SK-N-SH treated with all-trans-retinoic acid at 6 μM for 48 hours (cell line): ENCODE data around the gene URB2.

Experiments
- ATAC-seq: fragments of 200-7000 bp; cut with Tn5 transposase; 3 replicates; pipeline ENCODE4 v1.9.1; 2020; ENCODE audit warnings: mild to moderate bottlenecking, moderate library complexity
- CSDC2 ChIP-seq: fragments of 250-450 bp; sonication (Bioruptor Pico); IDR thresholded peaks from 2 replicates; pipeline ENCODE4 v1.5.0; 2020; ENCODE audit warnings: mild to moderate bottlenecking, moderate library complexity
- ESRRG ChIP-seq: fragments of 250-450 bp; sonication (Bioruptor Pico); IDR thresholded peaks from 2 replicates; pipeline ENCODE4 v1.6.1; 2021; ENCODE audit warnings: mild to moderate bottlenecking
- GLIS3 ChIP-seq: fragments of 250-450 bp; sonication (Bioruptor Pico); IDR thresholded peaks from 2 replicates; pipeline ENCODE4 v1.5.0; 2020; ENCODE audit warnings: mild to moderate bottlenecking, moderate library complexity
- ISL1 ChIP-seq: fragments of 250-450 bp; sonication (Bioruptor Pico); IDR thresholded peaks from 2 replicates; pipeline ENCODE4 v2.1.2; 2022; ENCODE audit warnings: mild to moderate bottlenecking, moderate library complexity
- PPARA ChIP-seq: fragments of 250-450 bp; sonication (Bioruptor Pico); IDR thresholded peaks from 2 replicates; pipeline ENCODE4 v1.5.0; 2020; ENCODE audit warnings: mild to moderate bottlenecking, borderline replicate concordance
- RARB ChIP-seq: fragments of 250-450 bp; sonication (Bioruptor Pico); IDR thresholded peaks from 2 replicates; pipeline ENCODE4 v1.8.0; 2021; ENCODE audit warnings: mild to moderate bottlenecking, moderate library complexity
- SNAI2 ChIP-seq: fragments of 250-450 bp; sonication (Bioruptor Pico); IDR thresholded peaks from 2 replicates; pipeline ENCODE4 v1.5.0; 2020; ENCODE audit warnings: mild to moderate bottlenecking, moderate library complexity
- TCF4 ChIP-seq: fragments of 250-450 bp; sonication (Bioruptor Pico); IDR thresholded peaks from 2 replicates; pipeline ENCODE4 v1.8.0; 2021; ENCODE audit warnings: mild to moderate bottlenecking, moderate library complexity, borderline replicate concordance
- ZC3H10 ChIP-seq: fragments of 250-450 bp; sonication (Bioruptor Pico); IDR thresholded peaks from 2 replicates; pipeline ENCODE4 v1.5.1; 2021; ENCODE audit warnings: mild to moderate bottlenecking, moderate library complexity
- ZFP3 ChIP-seq: fragments of 250-450 bp; sonication (Bioruptor Pico); IDR thresholded peaks from 2 replicates; pipeline ENCODE4 v1.5.0; 2020; ENCODE audit warnings: mild to moderate bottlenecking, moderate library complexity
- ZFP30 ChIP-seq: fragments of 450-650 bp; formaldehyde crosslinking; IDR thresholded peaks from 2 replicates; pipeline ENCODE4 v1.5.0; 2022; ENCODE audit warnings: mild to moderate bottlenecking, moderate library complexity
- ZNF565 ChIP-seq: fragments of 450-650 bp; formaldehyde crosslinking; conservative IDR thresholded peaks from 2 replicates; pipeline ENCODE4 v1.5.0; 2020; ENCODE audit warnings: low read depth, mild to moderate bottlenecking, moderate library complexity
- ZNF70 ChIP-seq: fragments of 450-650 bp; formaldehyde crosslinking; IDR thresholded peaks from 2 replicates; pipeline ENCODE4 v1.5.0; 2020; ENCODE audit warnings: mild to moderate bottlenecking, moderate library complexity
- ZNF8 ChIP-seq: fragments of 450-650 bp; formaldehyde crosslinking; IDR thresholded peaks from 2 replicates; pipeline ENCODE4 v1.5.0; 2020; ENCODE audit warnings: mild to moderate bottlenecking, moderate library complexity
- TF ChIP-seq, protein P1 (sequence below): fragments of 250-450 bp; sonication (Bioruptor Pico); IDR thresholded peaks from 2 replicates; pipeline ENCODE4 v1.5.1; 2020; ENCODE audit warnings: low read depth, mild to moderate bottlenecking, moderate library complexity
- TF ChIP-seq, protein P2 (sequence below): fragments of 250-450 bp; sonication (Bioruptor Pico); IDR thresholded peaks from 2 replicates; pipeline ENCODE4 v1.8.0; 2020; ENCODE audit warnings: mild to moderate bottlenecking, moderate library complexity, borderline replicate concordance
- TF ChIP-seq, protein P3 (sequence below): fragments of 250-450 bp; sonication (Bioruptor Pico); IDR thresholded peaks from 2 replicates; pipeline ENCODE4 v1.8.0; 2021; ENCODE audit warnings: low read depth, mild to moderate bottlenecking, moderate library complexity, borderline replicate concordance
- TF ChIP-seq, protein P4 (sequence below): fragments of 250-450 bp; sonication (Bioruptor Pico); IDR thresholded peaks from 2 replicates; pipeline ENCODE4 v1.5.1; 2021; ENCODE audit warnings: mild to moderate bottlenecking, moderate library complexity
- TF ChIP-seq, protein P5 (sequence below): fragments of 250-450 bp; sonication (Bioruptor Pico); IDR thresholded peaks from 2 replicates; pipeline ENCODE4 v1.5.0; 2020; ENCODE audit warnings: mild to moderate bottlenecking, moderate library complexity

Gene URB2

DNA sequence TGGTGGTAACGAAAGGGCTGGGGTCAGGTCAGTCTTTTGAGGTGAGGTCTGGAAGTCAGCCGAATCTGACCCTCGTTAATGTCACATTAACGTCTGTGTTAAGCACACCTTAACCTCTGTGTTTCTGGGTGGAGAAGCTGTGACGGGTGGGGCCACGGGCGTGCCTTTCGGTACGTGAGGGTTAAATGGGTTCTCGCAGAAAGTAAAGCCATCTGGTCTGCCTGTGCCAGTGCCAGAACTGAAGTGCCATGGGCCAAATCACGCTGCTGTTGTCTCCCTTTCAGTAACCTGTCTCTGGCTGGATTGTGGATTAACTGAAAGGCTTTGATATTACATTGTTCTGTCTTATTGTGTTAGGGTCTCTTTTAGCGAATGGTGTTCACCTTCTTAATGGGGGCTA is 14.4 kb downstream of the URB2 start (continued):
- TF ChIP-seq, protein P1, sequence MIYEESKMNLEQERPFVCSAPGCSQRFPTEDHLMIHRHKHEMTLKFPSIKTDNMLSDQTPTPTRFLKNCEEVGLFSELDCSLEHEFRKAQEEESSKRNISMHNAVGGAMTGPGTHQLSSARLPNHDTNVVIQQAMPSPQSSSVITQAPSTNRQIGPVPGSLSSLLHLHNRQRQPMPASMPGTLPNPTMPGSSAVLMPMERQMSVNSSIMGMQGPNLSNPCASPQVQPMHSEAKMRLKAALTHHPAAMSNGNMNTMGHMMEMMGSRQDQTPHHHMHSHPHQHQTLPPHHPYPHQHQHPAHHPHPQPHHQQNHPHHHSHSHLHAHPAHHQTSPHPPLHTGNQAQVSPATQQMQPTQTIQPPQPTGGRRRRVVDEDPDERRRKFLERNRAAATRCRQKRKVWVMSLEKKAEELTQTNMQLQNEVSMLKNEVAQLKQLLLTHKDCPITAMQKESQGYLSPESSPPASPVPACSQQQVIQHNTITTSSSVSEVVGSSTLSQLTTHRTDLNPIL, result no peak

DNA sequence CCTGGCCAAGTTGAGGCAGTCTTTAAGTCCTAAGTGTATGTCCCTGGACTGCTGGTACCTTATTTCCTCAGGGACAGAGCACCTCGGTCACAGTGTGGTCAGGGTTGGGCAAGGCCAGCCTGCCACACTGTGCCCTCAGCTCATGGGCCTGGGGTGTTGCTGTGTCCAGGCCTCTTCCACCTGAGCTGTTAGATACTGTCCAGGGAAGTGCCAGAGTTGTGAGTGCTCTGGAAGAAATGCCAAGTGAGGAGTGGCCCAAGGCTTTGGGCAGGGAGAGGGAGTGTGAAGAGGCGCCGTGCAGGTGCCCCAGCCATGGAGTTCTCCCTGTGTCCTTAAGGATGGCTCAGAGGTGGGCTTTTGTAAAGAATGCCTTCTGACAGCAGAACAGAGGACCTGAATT is 15.3 kb downstream of the URB2 start:
- TF ChIP-seq, protein P2, sequence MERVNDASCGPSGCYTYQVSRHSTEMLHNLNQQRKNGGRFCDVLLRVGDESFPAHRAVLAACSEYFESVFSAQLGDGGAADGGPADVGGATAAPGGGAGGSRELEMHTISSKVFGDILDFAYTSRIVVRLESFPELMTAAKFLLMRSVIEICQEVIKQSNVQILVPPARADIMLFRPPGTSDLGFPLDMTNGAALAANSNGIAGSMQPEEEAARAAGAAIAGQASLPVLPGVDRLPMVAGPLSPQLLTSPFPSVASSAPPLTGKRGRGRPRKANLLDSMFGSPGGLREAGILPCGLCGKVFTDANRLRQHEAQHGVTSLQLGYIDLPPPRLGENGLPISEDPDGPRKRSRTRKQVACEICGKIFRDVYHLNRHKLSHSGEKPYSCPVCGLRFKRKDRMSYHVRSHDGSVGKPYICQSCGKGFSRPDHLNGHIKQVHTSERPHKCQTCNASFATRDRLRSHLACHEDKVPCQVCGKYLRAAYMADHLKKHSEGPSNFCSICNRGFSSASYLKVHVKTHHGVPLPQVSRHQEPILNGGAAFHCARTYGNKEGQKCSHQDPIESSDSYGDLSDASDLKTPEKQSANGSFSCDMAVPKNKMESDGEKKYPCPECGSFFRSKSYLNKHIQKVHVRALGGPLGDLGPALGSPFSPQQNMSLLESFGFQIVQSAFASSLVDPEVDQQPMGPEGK (CRISPR knock-in tag), result no peak
- TF ChIP-seq, protein P3, sequence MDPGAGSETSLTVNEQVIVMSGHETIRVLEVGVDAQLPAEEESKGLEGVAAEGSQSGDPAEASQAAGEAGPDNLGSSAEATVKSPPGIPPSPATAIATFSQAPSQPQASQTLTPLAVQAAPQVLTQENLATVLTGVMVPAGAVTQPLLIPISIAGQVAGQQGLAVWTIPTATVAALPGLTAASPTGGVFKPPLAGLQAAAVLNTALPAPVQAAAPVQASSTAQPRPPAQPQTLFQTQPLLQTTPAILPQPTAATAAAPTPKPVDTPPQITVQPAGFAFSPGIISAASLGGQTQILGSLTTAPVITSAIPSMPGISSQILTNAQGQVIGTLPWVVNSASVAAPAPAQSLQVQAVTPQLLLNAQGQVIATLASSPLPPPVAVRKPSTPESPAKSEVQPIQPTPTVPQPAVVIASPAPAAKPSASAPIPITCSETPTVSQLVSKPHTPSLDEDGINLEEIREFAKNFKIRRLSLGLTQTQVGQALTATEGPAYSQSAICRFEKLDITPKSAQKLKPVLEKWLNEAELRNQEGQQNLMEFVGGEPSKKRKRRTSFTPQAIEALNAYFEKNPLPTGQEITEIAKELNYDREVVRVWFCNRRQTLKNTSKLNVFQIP (CRISPR knock-in tag), result no peak
- no peak for TF ChIP-seq ZFP30
- TF ChIP-seq, protein P4, sequence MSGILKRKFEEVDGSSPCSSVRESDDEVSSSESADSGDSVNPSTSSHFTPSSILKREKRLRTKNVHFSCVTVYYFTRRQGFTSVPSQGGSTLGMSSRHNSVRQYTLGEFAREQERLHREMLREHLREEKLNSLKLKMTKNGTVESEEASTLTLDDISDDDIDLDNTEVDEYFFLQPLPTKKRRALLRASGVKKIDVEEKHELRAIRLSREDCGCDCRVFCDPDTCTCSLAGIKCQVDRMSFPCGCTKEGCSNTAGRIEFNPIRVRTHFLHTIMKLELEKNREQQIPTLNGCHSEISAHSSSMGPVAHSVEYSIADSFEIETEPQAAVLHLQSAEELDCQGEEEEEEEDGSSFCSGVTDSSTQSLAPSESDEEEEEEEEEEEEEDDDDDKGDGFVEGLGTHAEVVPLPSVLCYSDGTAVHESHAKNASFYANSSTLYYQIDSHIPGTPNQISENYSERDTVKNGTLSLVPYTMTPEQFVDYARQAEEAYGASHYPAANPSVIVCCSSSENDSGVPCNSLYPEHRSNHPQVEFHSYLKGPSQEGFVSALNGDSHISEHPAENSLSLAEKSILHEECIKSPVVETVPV, result no peak
- no peak for TF ChIP-seq ZNF8 (CRISPR knock-in tag)
- no peak for TF ChIP-seq ISL1
- TF ChIP-seq RARB (CRISPR knock-in tag), result no peak
- TF ChIP-seq ESRRG (CRISPR knock-in tag), result no peak
- TF ChIP-seq CSDC2 (CRISPR knock-in tag), result no peak
- TF ChIP-seq GLIS3 (CRISPR knock-in tag), result no peak
- no peak for TF ChIP-seq SNAI2 (CRISPR knock-in tag)
- no peak for TF ChIP-seq ZC3H10 (CRISPR knock-in tag)
- ATAC-seq, result no peak

DNA sequence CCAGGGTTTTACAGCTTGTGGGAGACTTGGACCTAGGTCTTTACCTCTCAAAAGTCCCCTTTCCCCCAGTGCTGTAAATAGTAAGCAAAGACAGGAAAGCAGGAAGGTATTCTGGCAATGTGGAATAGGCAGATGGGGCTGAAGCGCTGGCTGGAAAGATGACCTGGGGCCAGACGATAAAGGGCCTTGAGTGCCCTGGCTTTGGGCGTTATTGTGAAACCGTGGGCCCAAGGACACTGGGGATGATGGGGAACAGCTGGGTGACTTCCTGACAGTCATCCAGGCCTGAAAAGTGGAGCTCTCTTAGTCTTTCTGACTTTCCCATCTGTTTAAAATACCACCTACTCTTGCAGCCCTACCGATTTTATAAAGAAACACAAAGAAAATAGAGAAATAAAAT is 16.3 kb downstream of the URB2 start:
- no peak for ATAC-seq
- TF ChIP-seq, protein P3 (CRISPR knock-in tag), result no peak
- TF ChIP-seq ZNF8 (CRISPR knock-in tag) (no peak), GLIS3 (CRISPR knock-in tag) (no peak), ZNF70 (no peak), TCF4 (no peak), RARB (CRISPR knock-in tag) (no peak), PPARA (CRISPR knock-in tag) (no peak), ESRRG (CRISPR knock-in tag) (no peak), ISL1 (no peak), ZNF565 (CRISPR knock-in tag) (no peak), CSDC2 (CRISPR knock-in tag) (no peak), ZC3H10 (CRISPR knock-in tag) (no peak), ZFP3 (no peak)
- TF ChIP-seq, protein P2 (CRISPR knock-in tag), result no peak
- TF ChIP-seq, protein P1, result no peak
- TF ChIP-seq, protein P4, result no peak
- TF ChIP-seq, protein P5, sequence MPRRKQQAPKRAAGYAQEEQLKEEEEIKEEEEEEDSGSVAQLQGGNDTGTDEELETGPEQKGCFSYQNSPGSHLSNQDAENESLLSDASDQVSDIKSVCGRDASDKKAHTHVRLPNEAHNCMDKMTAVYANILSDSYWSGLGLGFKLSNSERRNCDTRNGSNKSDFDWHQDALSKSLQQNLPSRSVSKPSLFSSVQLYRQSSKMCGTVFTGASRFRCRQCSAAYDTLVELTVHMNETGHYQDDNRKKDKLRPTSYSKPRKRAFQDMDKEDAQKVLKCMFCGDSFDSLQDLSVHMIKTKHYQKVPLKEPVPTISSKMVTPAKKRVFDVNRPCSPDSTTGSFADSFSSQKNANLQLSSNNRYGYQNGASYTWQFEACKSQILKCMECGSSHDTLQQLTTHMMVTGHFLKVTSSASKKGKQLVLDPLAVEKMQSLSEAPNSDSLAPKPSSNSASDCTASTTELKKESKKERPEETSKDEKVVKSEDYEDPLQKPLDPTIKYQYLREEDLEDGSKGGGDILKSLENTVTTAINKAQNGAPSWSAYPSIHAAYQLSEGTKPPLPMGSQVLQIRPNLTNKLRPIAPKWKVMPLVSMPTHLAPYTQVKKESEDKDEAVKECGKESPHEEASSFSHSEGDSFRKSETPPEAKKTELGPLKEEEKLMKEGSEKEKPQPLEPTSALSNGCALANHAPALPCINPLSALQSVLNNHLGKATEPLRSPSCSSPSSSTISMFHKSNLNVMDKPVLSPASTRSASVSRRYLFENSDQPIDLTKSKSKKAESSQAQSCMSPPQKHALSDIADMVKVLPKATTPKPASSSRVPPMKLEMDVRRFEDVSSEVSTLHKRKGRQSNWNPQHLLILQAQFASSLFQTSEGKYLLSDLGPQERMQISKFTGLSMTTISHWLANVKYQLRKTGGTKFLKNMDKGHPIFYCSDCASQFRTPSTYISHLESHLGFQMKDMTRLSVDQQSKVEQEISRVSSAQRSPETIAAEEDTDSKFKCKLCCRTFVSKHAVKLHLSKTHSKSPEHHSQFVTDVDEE (CRISPR knock-in tag), result no peak
- TF ChIP-seq, all 23 proteins: peak for 0
